H9 (cell line): Measurements from ENCODE around the gene SNORC. TPM values are rescaled to one million over a fixed set of nuclear protein-coding genes. Genes with fewer than 3 reads are reported as not detected.

ENCODE experiments used
- DNase-seq: peaks from one replicate; pipeline ENCODE4 v3.0.0-alpha.2; 2017
- H2AFZ ChIP-seq: one replicate; pipeline ENCODE4 v1.6.1; 2013; ENCODE audit warnings: mild to moderate bottlenecking, low read length, control low read depth, moderate library complexity
- H2AK5ac ChIP-seq: 2 replicates; pipeline ENCODE4 v1.6.1; 2013; ENCODE audit warnings: low read length, control low read depth, mixed read lengths; ENCODE audit not compliant: insufficient read length
- H2BK120ac ChIP-seq: one replicate; pipeline ENCODE4 v1.6.1; 2013; ENCODE audit warnings: low read depth, mild to moderate bottlenecking, low read length, control low read depth, inconsistent platforms; ENCODE audit not compliant: poor library complexity, severe bottlenecking
- H2BK12ac ChIP-seq: 2 replicates; pipeline ENCODE4 v1.6.1; 2013; ENCODE audit warnings: low read length, control low read depth, mixed read lengths, low read depth; ENCODE audit not compliant: insufficient read length
- H2BK15ac ChIP-seq: 2 replicates; pipeline ENCODE4 v1.6.1; 2013; ENCODE audit warnings: low read depth, low read length, control low read depth
- H2BK20ac ChIP-seq: one replicate; pipeline ENCODE4 v1.6.1; 2013; ENCODE audit warnings: low read depth, mild to moderate bottlenecking, low read length, control low read depth, inconsistent platforms; ENCODE audit not compliant: poor library complexity, severe bottlenecking
- H2BK5ac ChIP-seq: 2 replicates; pipeline ENCODE4 v1.6.1; 2013; ENCODE audit warnings: low read length, control low read depth, mixed read lengths; ENCODE audit not compliant: insufficient read length
- H3K14ac ChIP-seq: 2 replicates; pipeline ENCODE4 v1.6.1; 2013; ENCODE audit warnings: low read length, control low read depth; ENCODE audit not compliant: insufficient read depth
- H3K18ac ChIP-seq: 2 replicates; pipeline ENCODE4 v1.6.1; 2013; ENCODE audit warnings: low read depth, mild to moderate bottlenecking, mixed read lengths, low read length, control low read depth; ENCODE audit not compliant: insufficient read length
- H3K23ac ChIP-seq: 2 replicates; pipeline ENCODE4 v1.6.1; 2013; ENCODE audit warnings: low read length, control low read depth, mixed read lengths, low read depth; ENCODE audit not compliant: insufficient read length
- H3K23me2 ChIP-seq: 2 replicates; pipeline ENCODE4 v1.6.1; 2013; ENCODE audit warnings: low read depth, mild to moderate bottlenecking, mixed read lengths, low read length, control low read depth; ENCODE audit not compliant: insufficient read length, poor library complexity, severe bottlenecking
- H3K27ac ChIP-seq: 2 replicates; pipeline ENCODE4 v1.5.1; 2013; ENCODE audit warnings: low read length, control low read depth, mixed read lengths, low read depth; ENCODE audit not compliant: insufficient read length
- H3K27me3 ChIP-seq: 2 replicates; pipeline ENCODE4 v1.6.1; 2013; ENCODE audit warnings: low read length, control low read depth, inconsistent platforms; ENCODE audit not compliant: insufficient read depth
- H3K4ac ChIP-seq: 2 replicates; pipeline ENCODE4 v1.6.1; 2013; ENCODE audit warnings: low read depth, mild to moderate bottlenecking, control low read depth, inconsistent platforms, low read length, moderate library complexity
- H3K4me1 ChIP-seq: 2 replicates; pipeline ENCODE4 v1.6.1; 2013; ENCODE audit warnings: low read length, control low read depth, inconsistent platforms; ENCODE audit not compliant: insufficient read depth
- H3K4me2 ChIP-seq: 2 replicates; pipeline ENCODE4 v1.6.1; 2013; ENCODE audit warnings: low read length, control low read depth, mixed read lengths; ENCODE audit not compliant: insufficient read length, insufficient read depth
- H3K56ac ChIP-seq: 2 replicates; pipeline ENCODE4 v1.6.1; 2013; ENCODE audit warnings: low read depth, mild to moderate bottlenecking, mixed read lengths, low read length, control low read depth; ENCODE audit not compliant: insufficient read length
- H3K79me1 ChIP-seq: 2 replicates; pipeline ENCODE4 v1.6.1; 2013; ENCODE audit warnings: low read depth, mild to moderate bottlenecking, moderate library complexity, low read length, control low read depth, inconsistent platforms; ENCODE audit not compliant: insufficient read depth, poor library complexity, severe bottlenecking
- H3K79me2 ChIP-seq: 2 replicates; pipeline ENCODE4 v1.6.1; 2013; ENCODE audit warnings: low read length, control low read depth, inconsistent platforms; ENCODE audit not compliant: insufficient read depth
- H3K9ac ChIP-seq: 2 replicates; pipeline ENCODE4 v1.6.1; 2013; ENCODE audit warnings: low read length, control low read depth, mixed read lengths; ENCODE audit not compliant: insufficient read length; ENCODE audit errors: extremely low read depth
- H3K9me3 ChIP-seq: one replicate; pipeline ENCODE4 v1.6.1; 2013; ENCODE audit warnings: low read depth, low read length, inconsistent platforms; ENCODE audit not compliant: control insufficient read depth
- H3T11ph ChIP-seq: one replicate; pipeline ENCODE4 v1.6.1; 2013; ENCODE audit warnings: mild to moderate bottlenecking, low read length, control low read depth, inconsistent platforms
- H4K20me1 ChIP-seq: one replicate; pipeline ENCODE4 v1.6.1; 2013; ENCODE audit not compliant: control insufficient read depth, insufficient read length, insufficient read depth
- H4K5ac ChIP-seq: 2 replicates; pipeline ENCODE4 v1.6.1; 2013; ENCODE audit warnings: low read depth, mild to moderate bottlenecking, mixed read lengths, low read length, control low read depth; ENCODE audit not compliant: insufficient read length
- H4K8ac ChIP-seq: replicated peaks from 2 replicates; pipeline ENCODE4 v1.6.1; 2013; ENCODE audit warnings: low read length, control low read depth, mixed read lengths, low read depth; ENCODE audit not compliant: insufficient read length
- H4K91ac ChIP-seq: 2 replicates; pipeline ENCODE4 v1.6.1; 2013; ENCODE audit warnings: low read depth, mild to moderate bottlenecking, moderate library complexity, mixed read lengths, low read length, control low read depth; ENCODE audit not compliant: insufficient read length
- H3K27ac Mint-ChIP-seq, 3 experiments: 2 replicates in 2 of 3; 3 replicates in 1 of 3; pipeline ENCODE4 v1.8.0; 2020 to 2021; ENCODE audit warnings: mixed read lengths in 3 of 3, mild to moderate bottlenecking in 1 of 3, moderate library complexity in 1 of 3
- H3K27me3 Mint-ChIP-seq: 2 replicates; pipeline ENCODE4 v1.8.0; 2021; ENCODE audit warnings: low read depth, mild to moderate bottlenecking, moderate library complexity, mixed read lengths
- H3K36me3 Mint-ChIP-seq, 3 experiments: 2 replicates in 2 of 3; 3 replicates in 1 of 3; pipeline ENCODE4 v1.8.0; 2020 to 2021; ENCODE audit warnings: low read depth in 3 of 3, mixed read lengths in 3 of 3; ENCODE audit not compliant: insufficient read depth in 1 of 3
- H3K4me1 Mint-ChIP-seq, 2 experiments: 2 replicates each; pipeline ENCODE4 v1.8.0; 2020; ENCODE audit warnings: mixed read lengths in 2 of 2
- H3K4me3 Mint-ChIP-seq, 2 experiments: 2 replicates in 1 of 2; 3 replicates in 1 of 2; pipeline ENCODE4 v1.8.0; 2020 to 2021; ENCODE audit warnings: mild to moderate bottlenecking in 2 of 2, mixed read lengths in 2 of 2, moderate library complexity in 1 of 2
- H3K9me3 Mint-ChIP-seq, 2 experiments: 2 replicates in 1 of 2; 3 replicates in 1 of 2; pipeline ENCODE4 v1.8.0; 2020; ENCODE audit warnings: mild to moderate bottlenecking in 2 of 2, mixed read lengths in 2 of 2, moderate library complexity in 1 of 2
- WGBS: extraction: QIAGEN DNeasy Blood & Tissue Kit; methylation state at CpG from one replicate; pipeline ENCODE4 v1.1.7; 2013; ENCODE audit warnings: missing lambda C conversion rate, low lambda C conversion rate, mixed read lengths; ENCODE audit not compliant: insufficient read length; ENCODE audit errors: extremely low coverage; 5-methylcytosine and 5-hydroxymethylcytosine counted together
- total RNA-seq: library from RNA; stranded (reverse); gene quantifications from 2 replicates; pipeline ENCODE4 v1.2.1, GENCODE V29; 2021
- TF ChIP-seq, protein P1 (sequence below): fragments of 200-600 bp; sonication (generic); conservative IDR thresholded peaks from 3 replicates; pipeline ENCODE4 v1.8.0; 2021; ENCODE audit warnings: antibody characterized with exemption, mild to moderate bottlenecking

The SNORC gene
- total RNA-seq, 1 experiment from 2014 or later, result 1.1 TPM

DNA sequence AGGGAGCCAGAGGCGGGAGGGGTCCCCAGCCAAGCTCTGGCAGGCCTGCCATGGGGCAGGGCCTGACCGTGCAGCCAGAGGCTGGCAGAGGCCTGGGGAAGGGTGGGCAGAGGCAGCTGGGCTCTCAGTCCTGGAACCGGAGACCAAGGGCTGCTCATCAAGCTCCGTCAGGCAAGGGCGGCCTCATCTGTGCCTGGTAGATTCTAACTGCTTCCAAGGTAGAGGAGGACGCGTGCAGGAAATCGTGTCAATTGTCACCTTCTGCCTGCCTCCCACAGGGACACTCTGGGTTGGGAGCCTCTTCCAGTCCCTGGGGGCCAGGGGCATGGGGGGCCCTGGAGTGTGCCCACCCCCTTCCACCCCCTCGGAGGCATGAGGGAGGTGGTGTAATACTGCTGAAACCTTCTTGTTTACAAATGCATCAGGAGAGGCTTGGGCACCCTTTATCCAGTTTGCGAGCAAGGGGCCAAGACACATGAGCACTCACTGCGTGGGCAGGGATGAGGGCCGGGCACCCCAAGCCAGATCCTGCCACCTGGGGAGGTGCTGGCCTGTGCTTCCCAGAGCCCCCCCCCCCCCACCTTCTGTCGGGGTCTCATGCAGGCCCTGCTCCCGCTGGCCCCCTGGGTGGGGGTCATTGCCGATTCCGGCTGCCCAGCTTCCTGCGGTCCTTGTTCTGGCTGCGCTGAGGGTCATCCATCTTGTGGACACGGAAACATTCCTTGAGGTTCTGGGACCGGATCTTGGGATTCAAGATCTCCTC is 9.0 kb downstream of the SNORC start:
- no peak overlapping the region for H3K9ac ChIP-seq
- H3K23ac ChIP-seq, result no peak overlapping the region
- Mint-ChIP-seq H3K4me1 (peaks cover 0 to 3% of the 10 kb centered on the region in 2 experiments; a peak in 1 of 4 replicates), H3K27ac (no peak overlapping the region), H3K4me3 (no peak overlapping the region), H3K36me3 (no peaks in the 10 kb centered on the region; a peak in 2 of 7 replicates), H3K9me3 (no peaks in the 10 kb centered on the region; a peak in 1 of 5 replicates), H3K27me3 (peaks cover 33% of the 10 kb centered on the region)
- H3K79me2 ChIP-seq, result no peaks in the 10 kb centered on the region
- H2BK12ac ChIP-seq, result no peak overlapping the region
- no peaks in the 10 kb centered on the region for H3K79me1 ChIP-seq
- no peak overlapping the region for H3K27ac ChIP-seq
- TF ChIP-seq, protein P1, sequence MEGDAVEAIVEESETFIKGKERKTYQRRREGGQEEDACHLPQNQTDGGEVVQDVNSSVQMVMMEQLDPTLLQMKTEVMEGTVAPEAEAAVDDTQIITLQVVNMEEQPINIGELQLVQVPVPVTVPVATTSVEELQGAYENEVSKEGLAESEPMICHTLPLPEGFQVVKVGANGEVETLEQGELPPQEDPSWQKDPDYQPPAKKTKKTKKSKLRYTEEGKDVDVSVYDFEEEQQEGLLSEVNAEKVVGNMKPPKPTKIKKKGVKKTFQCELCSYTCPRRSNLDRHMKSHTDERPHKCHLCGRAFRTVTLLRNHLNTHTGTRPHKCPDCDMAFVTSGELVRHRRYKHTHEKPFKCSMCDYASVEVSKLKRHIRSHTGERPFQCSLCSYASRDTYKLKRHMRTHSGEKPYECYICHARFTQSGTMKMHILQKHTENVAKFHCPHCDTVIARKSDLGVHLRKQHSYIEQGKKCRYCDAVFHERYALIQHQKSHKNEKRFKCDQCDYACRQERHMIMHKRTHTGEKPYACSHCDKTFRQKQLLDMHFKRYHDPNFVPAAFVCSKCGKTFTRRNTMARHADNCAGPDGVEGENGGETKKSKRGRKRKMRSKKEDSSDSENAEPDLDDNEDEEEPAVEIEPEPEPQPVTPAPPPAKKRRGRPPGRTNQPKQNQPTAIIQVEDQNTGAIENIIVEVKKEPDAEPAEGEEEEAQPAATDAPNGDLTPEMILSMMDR, result no peak
- H2BK15ac ChIP-seq, result no peak overlapping the region
- H2AK5ac ChIP-seq, result no peak overlapping the region
- H4K8ac ChIP-seq, result no peak overlapping the region
- H3K4me1 ChIP-seq, result no peaks in the 10 kb centered on the region
- H2BK5ac ChIP-seq, result no peak overlapping the region
- no peak for DNase-seq
- no peak overlapping the region for H2AFZ ChIP-seq
- no peak overlapping the region for H2BK120ac ChIP-seq
- no peak overlapping the region for H4K91ac ChIP-seq
- no peak overlapping the region for H3K18ac ChIP-seq
- H3K9me3 ChIP-seq, result no peaks in the 10 kb centered on the region
- no peak overlapping the region for H3K4ac ChIP-seq
- peaks cover 7% of the 10 kb centered on the region for H3K23me2 ChIP-seq
- H3K56ac ChIP-seq, result no peak overlapping the region
- H3K4me2 ChIP-seq, result no peak overlapping the region
- no peak overlapping the region for H3K14ac ChIP-seq
- WGBS, result no CpG with 5 or more reads among the region's 20 CpGs
- no peak overlapping the region for H4K5ac ChIP-seq
- no peak overlapping the region for H3T11ph ChIP-seq
- H3K27me3 ChIP-seq, result peaks cover 8% of the 10 kb centered on the region; the same call in 1 of the 2 replicates
- no peaks in the 10 kb centered on the region for H4K20me1 ChIP-seq
- no peak overlapping the region for H2BK20ac ChIP-seq
